Mesodermal cell (in vitro differentiated cells): ENCODE results near the gene FAIM2.

Experiments used
- H3K27ac ChIP-seq: 2 replicates; pipeline ENCODE4 v1.7.0; 2013; ENCODE audit warnings: mild to moderate bottlenecking, low read depth, low read length, moderate library complexity; ENCODE audit not compliant: severe bottlenecking
- H3K36me3 ChIP-seq: 2 replicates; pipeline ENCODE4 v1.7.1; 2013; ENCODE audit warnings: mild to moderate bottlenecking, low read length, moderate library complexity; ENCODE audit not compliant: control insufficient read depth, insufficient read depth
- H3K4me1 ChIP-seq: one replicate; pipeline ENCODE4 v1.7.1; 2013; ENCODE audit warnings: mild to moderate bottlenecking, low read length; ENCODE audit not compliant: insufficient read depth, control insufficient read depth, poor library complexity, severe bottlenecking
- H3K4me3 ChIP-seq: 2 replicates; pipeline ENCODE4 v1.7.0; 2013; ENCODE audit warnings: low read length, control low read depth, mild to moderate bottlenecking; ENCODE audit not compliant: insufficient read depth, poor library complexity, severe bottlenecking; ENCODE audit errors: extremely low read depth
- H3K9me3 ChIP-seq: 2 replicates; pipeline ENCODE4 v1.7.1; 2013; ENCODE audit warnings: mild to moderate bottlenecking, low read length, moderate library complexity; ENCODE audit not compliant: control insufficient read depth
- WGBS, 2 experiments: methylation state at CpG; one replicate each; pipeline ENCODE4 v1.1.5; 2013; ENCODE audit warnings: missing lambda C conversion rate in 2 of 2; ENCODE audit not compliant: insufficient coverage in 2 of 2; 5-methylcytosine and 5-hydroxymethylcytosine counted together

Gene FAIM2

DNA sequence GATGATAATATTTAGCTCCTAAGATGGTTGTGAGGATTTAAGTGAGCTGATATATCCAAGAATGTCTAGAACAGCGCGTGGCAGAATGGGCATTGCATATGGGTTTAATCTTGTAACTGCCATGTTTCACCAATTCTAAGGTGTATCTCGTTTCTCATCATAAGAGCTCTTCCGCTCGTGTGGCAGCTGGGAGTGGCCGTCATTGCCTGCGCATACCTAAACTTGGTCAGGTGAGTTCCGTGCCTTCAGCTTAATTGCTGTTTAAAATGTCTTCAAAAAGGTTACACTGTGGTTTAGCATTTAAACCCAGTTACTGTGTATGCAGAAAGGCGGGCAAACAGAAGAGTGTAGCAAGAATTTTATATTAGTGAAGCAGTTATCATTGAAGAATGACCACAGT lies 42.4 kb upstream of the FAIM2 start:
- no peak overlapping the region for H3K4me3 ChIP-seq
- WGBS, 2 experiments, result 71 to 73% methylated on average over 8 to 9 of the region's 9 CpGs
- no peaks in the 10 kb centered on the region for H3K9me3 ChIP-seq
- no peaks in the 10 kb centered on the region for H3K36me3 ChIP-seq
- peaks cover 13% of the 10 kb centered on the region for H3K4me1 ChIP-seq
- no peak overlapping the region for H3K27ac ChIP-seq

GRCh38 chr12:49945394-49946080 lies 41.8 kb upstream of the FAIM2 start:
- Histone ChIP-seq H3K4me3 (no peak overlapping the region), H3K36me3 (no peaks in the 10 kb centered on the region), H3K4me1 (peaks cover 13% of the 10 kb centered on the region), H3K9me3 (no peaks in the 10 kb centered on the region), H3K27ac (no peak overlapping the region)
- WGBS, 2 experiments, result 11% methylated on average over 18 to 26 of the region's 28 CpGs

- Histone ChIP-seq H3K4me3 (no peak overlapping the region), H3K4me1 (peaks cover 7% of the 10 kb centered on the region), H3K9me3 (no peaks in the 10 kb centered on the region), H3K36me3 (no peaks in the 10 kb centered on the region), H3K27ac (no peak overlapping the region)
- 89% methylated on average over 3 of the region's 3 CpGs; no CpG with 5 or more reads in 1 of the 2 experiments for WGBS, 2 experiments
Measured at GRCh38 chr12:49944718-49945117, 41.0 kb upstream of the FAIM2 start.

GRCh38 chr12:49944046-49944445 lies 40.3 kb upstream of the FAIM2 start:
- H3K4me3 ChIP-seq, result no peak overlapping the region
- H3K27ac ChIP-seq, result no peak overlapping the region
- H3K9me3 ChIP-seq, result no peaks in the 10 kb centered on the region
- peaks cover 7% of the 10 kb centered on the region for H3K4me1 ChIP-seq
- no peaks in the 10 kb centered on the region for H3K36me3 ChIP-seq
- WGBS, 2 experiments, result 91 to 92% methylated on average over 4 of the region's 5 CpGs

- Histone ChIP-seq H3K4me3 (no peak overlapping the region), H3K36me3 (no peaks in the 10 kb centered on the region), H3K27ac (no peak overlapping the region), H3K4me1 (peaks cover 7% of the 10 kb centered on the region), H3K9me3 (no peaks in the 10 kb centered on the region)
- WGBS, 2 experiments, result 67 to 85% methylated on average over 1 of the region's 1 CpG
Measured at GRCh38 chr12:49943625-49943960, 39.9 kb upstream of the FAIM2 start.

DNA sequence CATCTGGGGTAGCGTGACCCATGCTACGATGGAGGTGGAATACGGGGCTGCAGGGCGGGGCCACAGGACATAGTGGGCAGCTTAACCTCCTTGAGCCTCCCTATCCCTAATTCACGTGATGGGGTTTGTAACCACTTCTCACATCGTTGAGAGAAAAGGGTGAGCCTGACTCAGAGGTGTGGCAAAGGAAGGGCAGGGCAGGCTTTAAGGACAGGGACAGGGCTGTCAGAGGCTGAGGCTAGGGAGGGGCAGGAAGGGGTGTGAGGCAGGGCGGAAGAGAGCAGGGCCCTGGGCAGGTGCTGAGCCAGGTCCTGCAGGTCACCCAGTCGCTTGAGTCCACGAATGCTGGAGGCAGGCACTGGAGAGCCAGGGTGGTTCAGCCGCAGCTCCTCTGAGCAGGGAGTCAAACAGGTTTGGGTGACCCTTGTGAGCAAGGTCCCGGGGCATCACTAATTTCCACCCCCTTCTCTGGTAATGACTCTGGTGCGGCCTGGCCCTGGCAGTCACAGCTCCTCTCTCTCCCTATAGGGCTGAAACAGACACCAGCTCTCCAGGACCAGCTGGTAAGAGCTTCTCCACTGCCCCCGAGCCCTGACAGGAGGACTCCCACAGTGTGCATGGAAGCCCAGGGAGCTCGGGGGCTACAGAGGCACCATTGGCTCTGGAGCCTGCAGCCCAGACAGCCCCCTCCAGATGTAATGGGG lies 39.4 kb upstream of the FAIM2 start:
- WGBS, 2 experiments, result 82 to 85% methylated on average over 12 to 13 of the region's 14 CpGs

DNA sequence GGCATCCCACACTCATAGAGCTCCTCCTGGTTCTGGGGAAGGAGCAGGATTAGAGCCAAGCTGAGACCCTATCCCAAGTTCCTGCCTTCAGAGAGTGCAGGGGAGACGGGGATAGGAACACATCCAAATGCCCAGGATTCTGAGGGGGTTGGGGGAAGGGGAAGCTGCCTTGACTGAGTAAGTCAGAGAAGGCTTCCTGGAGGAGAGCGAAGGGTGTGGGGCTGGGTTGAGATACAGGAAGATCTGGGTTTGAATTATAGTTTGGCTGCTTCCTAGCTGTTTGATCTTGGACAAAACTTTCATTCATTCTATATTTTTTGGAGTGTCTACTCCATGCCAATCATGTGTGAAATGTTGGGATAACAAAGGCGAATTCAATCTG lies 38.8 kb upstream of the FAIM2 start:
- H3K9me3 ChIP-seq, result no peaks in the 10 kb centered on the region
- H3K27ac ChIP-seq, result no peak overlapping the region
- H3K36me3 ChIP-seq, result no peaks in the 10 kb centered on the region
- WGBS, 2 experiments, result 84 to 100% methylated on average over 2 to 3 of the region's 3 CpGs
- H3K4me1 ChIP-seq, result peaks cover 7% of the 10 kb centered on the region
- no peak overlapping the region for H3K4me3 ChIP-seq

More for the DNA sequence above, 39.4 kb upstream of the FAIM2 start:
- H3K36me3 ChIP-seq, result no peaks in the 10 kb centered on the region
- peaks cover 7% of the 10 kb centered on the region for H3K4me1 ChIP-seq
- no peak overlapping the region for H3K4me3 ChIP-seq
- no peak overlapping the region for H3K27ac ChIP-seq
- H3K9me3 ChIP-seq, result no peaks in the 10 kb centered on the region

GRCh38 chr12:49941556-49942511 lies 38.1 kb upstream of the FAIM2 start:
- H3K4me1 ChIP-seq, result peaks cover 7% of the 10 kb centered on the region
- no peaks in the 10 kb centered on the region for H3K36me3 ChIP-seq
- no peak overlapping the region for H3K4me3 ChIP-seq
- WGBS, 2 experiments, result 85 to 95% methylated on average over 10 to 13 of the region's 13 CpGs
- H3K27ac ChIP-seq, result no peak overlapping the region
- H3K9me3 ChIP-seq, result no peaks in the 10 kb centered on the region

GRCh38 chr12:49939707-49940106 lies 36.0 kb upstream of the FAIM2 start:
- 100% methylated on average over 1 of the region's 1 CpG for WGBS, 2 experiments
- H3K36me3 ChIP-seq, result no peaks in the 10 kb centered on the region
- peaks cover 4% of the 10 kb centered on the region for H3K4me1 ChIP-seq
- no peaks in the 10 kb centered on the region for H3K9me3 ChIP-seq
- H3K27ac ChIP-seq, result no peak overlapping the region
- no peak overlapping the region for H3K4me3 ChIP-seq

GRCh38 chr12:49939307-49939706 lies 35.6 kb upstream of the FAIM2 start:
- peaks cover 4% of the 10 kb centered on the region for H3K4me1 ChIP-seq
- H3K36me3 ChIP-seq, result no peaks in the 10 kb centered on the region
- no peaks in the 10 kb centered on the region for H3K9me3 ChIP-seq
- H3K4me3 ChIP-seq, result no peak overlapping the region
- no peak overlapping the region for H3K27ac ChIP-seq
